ENCODE data around the gene C2orf49.

Gene C2orf49

DNA sequence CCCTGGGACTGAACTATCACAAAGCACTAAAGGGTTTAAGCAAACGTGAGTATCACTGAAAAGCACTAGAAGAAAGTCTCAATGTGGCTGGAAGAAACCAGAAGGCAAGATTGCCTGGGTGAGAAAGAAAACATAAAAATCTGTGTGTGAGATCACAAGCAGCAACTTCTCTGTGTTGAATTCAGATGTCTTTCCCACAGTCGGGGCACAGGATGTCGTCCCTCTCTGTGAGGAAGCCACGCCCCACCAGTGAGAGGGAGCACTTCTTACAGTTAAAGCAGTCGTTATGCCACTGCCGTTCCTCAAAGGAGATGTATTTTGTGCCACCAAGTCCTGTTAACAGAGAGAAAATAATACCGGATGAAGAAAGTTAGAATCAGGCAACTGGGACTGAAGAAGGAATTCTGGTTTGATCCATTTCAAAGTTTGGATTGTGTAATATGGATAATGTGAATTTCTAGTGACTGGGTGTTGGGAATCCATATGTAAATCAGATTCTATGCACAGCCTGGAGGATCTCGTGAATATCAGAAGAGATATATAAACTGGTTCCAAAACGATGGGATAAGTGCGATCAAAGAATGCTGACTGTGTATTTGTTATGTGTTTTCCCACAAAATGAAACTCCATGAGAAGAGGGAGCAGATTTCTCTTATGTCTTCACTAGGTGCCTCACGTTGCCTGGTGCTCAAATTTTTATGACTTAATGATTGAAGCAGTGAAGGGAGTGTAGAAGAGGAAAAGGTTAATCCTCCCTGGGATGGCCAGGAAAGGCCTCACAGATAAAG, 24.0 kb downstream of the C2orf49 start:
- no peak for DNase-seq
- Histone ChIP-seq H3K4me1 (peaks cover 0 to 11% (median 2%) of the 10 kb centered on the region in 4 donors), H3K27me3 (no peaks in the 10 kb centered on the region), H3K36me3 (peaks cover 67 to 95% (median 92%) of the 10 kb centered on the region in 3 donors), H3K4me3 (no peak overlapping the region), H3K9me3 (peaks cover 0 to 11% (median 7%) of the 10 kb centered on the region in 3 donors), H3K27ac (no peak overlapping the region)
- intact Hi-C loops (cut with DNase I; ENCODE audit: low total_unique reads): no loop called here
- TF ChIP-seq CTCF (IDR thresholded peaks at IDR 0.05): no peak

- H3K27me3 ChIP-seq: no peaks in the 10 kb centered on the region
- no peak overlapping the region for H3K27ac ChIP-seq
- no peak overlapping the region for H3K4me3 ChIP-seq
- no peak for DNase-seq
- H3K4me1 ChIP-seq: peaks cover 0 to 11% (median 2%) of the 10 kb centered on the region in 4 donors
- intact Hi-C loops (cut with DNase I; ENCODE audit: low total_unique reads): no loop called here
- H3K9me3 ChIP-seq: no peaks in the 10 kb centered on the region
- TF ChIP-seq CTCF (IDR thresholded peaks at IDR 0.05): no peak
- H3K36me3 ChIP-seq: peaks cover 63 to 95% (median 91%) of the 10 kb centered on the region in 3 donors
Measured at GRCh38 chr2:105362862-105363591, 25.7 kb downstream of the C2orf49 start.

- no peak for DNase-seq
- Histone ChIP-seq H3K9me3 (no peaks in the 10 kb centered on the region), H3K4me1 (peaks cover 0 to 2% (median 0%) of the 10 kb centered on the region in 4 donors), H3K4me3 (no peak overlapping the region), H3K36me3 (peaks cover 66 to 91% (median 85%) of the 10 kb centered on the region in 3 donors), H3K27me3 (no peaks in the 10 kb centered on the region), H3K27ac (no peak overlapping the region)
- intact Hi-C loops (cut with DNase I; ENCODE audit: low total_unique reads): no loop called here
- TF ChIP-seq CTCF (IDR thresholded peaks at IDR 0.05): no peak
Measured at GRCh38 chr2:105364436-105365139, 27.2 kb downstream of the C2orf49 start.

DNA sequence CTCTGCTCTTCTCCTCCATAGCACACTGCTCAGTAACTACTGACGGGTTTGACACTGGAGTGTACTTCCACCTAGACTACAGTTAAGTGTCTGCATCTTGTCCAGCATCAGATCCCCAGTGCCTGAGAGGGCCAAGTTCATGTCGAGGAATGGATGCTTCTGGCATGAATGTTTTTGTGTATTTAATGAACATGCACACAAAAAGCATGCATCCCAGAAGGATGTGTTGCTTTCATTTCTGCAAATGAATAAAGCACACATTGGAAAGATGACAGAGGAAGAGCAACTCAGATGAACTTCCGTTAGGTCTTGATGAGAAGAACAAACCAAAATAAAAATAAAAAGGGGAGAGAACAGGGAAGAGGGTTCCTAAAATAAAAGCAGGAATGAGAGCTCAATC, 27.9 kb downstream of the C2orf49 start:
- intact Hi-C loops (cut with DNase I; ENCODE audit: low total_unique reads): no loop called here
- Histone ChIP-seq H3K4me3 (no peak overlapping the region), H3K36me3 (peaks cover 66 to 85% (median 81%) of the 10 kb centered on the region in 3 donors)

More for the DNA sequence above, 27.9 kb downstream of the C2orf49 start:
- Histone ChIP-seq H3K4me1 (peaks cover 0 to 8% (median 3%) of the 10 kb centered on the region in 4 donors), H3K9me3 (no peaks in the 10 kb centered on the region), H3K27ac (no peak overlapping the region), H3K27me3 (no peaks in the 10 kb centered on the region)
- TF ChIP-seq CTCF (IDR thresholded peaks at IDR 0.05): no peak
- no peak for DNase-seq
